ENCODE data around the gene PTGES3.

DNA sequence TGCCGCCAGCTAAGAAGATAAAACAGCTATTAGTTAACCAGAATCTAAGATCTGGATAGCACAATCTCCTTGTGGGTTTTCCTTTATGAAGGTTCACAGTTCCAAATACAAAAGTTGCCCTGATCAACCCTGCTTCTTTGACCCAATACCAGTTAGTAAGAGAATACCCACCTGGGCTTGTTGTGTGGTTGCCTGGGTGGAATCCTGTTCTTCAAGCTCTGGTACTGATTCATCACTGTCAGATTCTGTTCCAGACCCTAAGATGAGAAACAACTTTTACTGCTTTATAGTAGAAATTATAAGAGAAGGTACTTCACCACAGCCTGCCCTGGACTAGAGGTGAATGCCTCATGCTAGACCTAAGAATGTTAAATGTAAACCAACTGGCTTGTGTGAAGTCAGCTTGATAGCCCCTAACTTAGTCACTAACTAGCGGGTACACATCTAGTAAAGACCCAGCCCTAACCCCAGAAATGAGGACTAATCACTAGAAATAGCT is 26.4 kb upstream of the PTGES3 start:
- TF ChIP-seq CTCF (IDR thresholded peaks at IDR 0.05 in 2 of 3, conservative IDR thresholded peaks at IDR 0.05 in 1 of 3; ENCODE audit: borderline replicate concordance in 1 of 3, insufficient read depth in 1 of 3, low read depth in 2 of 3, low read length in 2 of 3) (no peak), EZH2 (IDR thresholded peaks at IDR 0.05) (no peak), POLR2AphosphoS5 (IDR thresholded peaks at IDR 0.05; ENCODE audit: low read depth, low read length) (no peak), SIN3A (IDR thresholded peaks at IDR 0.05; ENCODE audit: low read depth) (no peak), EZH2phosphoT487 (IDR thresholded peaks at IDR 0.05; ENCODE audit: borderline replicate concordance) (no peak), POLR2A (IDR thresholded peaks at IDR 0.05; ENCODE audit: borderline replicate concordance, extremely low read depth, insufficient read depth, insufficient read length) (no peak), MAX (IDR thresholded peaks at IDR 0.05) (no peak)
